Neural cell (in vitro differentiated cells): ENCODE measurements around the gene CGB7. TPM values are rescaled to one million over a fixed set of nuclear protein-coding genes. Genes with fewer than 3 reads are reported as not detected.

Experiments used
- H2AFZ ChIP-seq: fragments of 200-600, 300-800 bp; sonication (generic), shearing (Covaris generic); 2 replicates; pipeline ENCODE4 v1.6.0; 2014; ENCODE audit warnings: low read depth, mild to moderate bottlenecking, antibody characterized with exemption, low read length, moderate library complexity
- H3F3A ChIP-seq: fragments of 200-600 bp; shearing (Covaris generic); 2 replicates; pipeline ENCODE4 v1.6.1; 2016; ENCODE audit warnings: mild to moderate bottlenecking, moderate library complexity, mixed read lengths, antibody characterized with exemption, low read length; ENCODE audit not compliant: insufficient read depth, poor library complexity, severe bottlenecking
- H3K27ac ChIP-seq: fragments of 200-600, 300-800 bp; sonication (generic), shearing (Covaris generic); 2 replicates; pipeline ENCODE4 v1.5.1; 2014; ENCODE audit warnings: mild to moderate bottlenecking, low read length, moderate library complexity
- H3K27me3 ChIP-seq: fragments of 300-800, 200-600 bp; sonication (generic), shearing (Covaris generic); 2 replicates; pipeline ENCODE4 v1.6.0; 2014; ENCODE audit warnings: mild to moderate bottlenecking, low read depth, low read length, moderate library complexity; ENCODE audit not compliant: insufficient read depth
- H3K36me3 ChIP-seq: fragments of 300-800, 200-600 bp; sonication (generic), shearing (Covaris generic); 2 replicates; pipeline ENCODE4 v1.5.1; 2014; ENCODE audit warnings: mild to moderate bottlenecking, antibody characterized with exemption, low read length, moderate library complexity; ENCODE audit not compliant: insufficient read depth
- H3K4me2 ChIP-seq: fragments of 300-800, 200-600 bp; sonication (generic), shearing (Covaris generic); 2 replicates; pipeline ENCODE4 v1.6.0; 2014; ENCODE audit warnings: mild to moderate bottlenecking, low read length
- H3K4me3 ChIP-seq: fragments of 300-800, 200-600 bp; sonication (generic), shearing (Covaris generic); 2 replicates; pipeline ENCODE4 v1.5.1; 2014; ENCODE audit warnings: mild to moderate bottlenecking, low read length, moderate library complexity
- H3K79me2 ChIP-seq: fragments of 200-600 bp; shearing (Covaris generic); replicated peaks from 2 replicates; pipeline ENCODE4 v1.6.0; 2014; ENCODE audit warnings: mild to moderate bottlenecking, low read length, moderate library complexity; ENCODE audit not compliant: insufficient read depth
- H3K9ac ChIP-seq: fragments of 300-800, 200-600 bp; sonication (generic), shearing (Covaris generic); 2 replicates; pipeline ENCODE4 v1.6.1; 2016; ENCODE audit warnings: mild to moderate bottlenecking, low read length, mixed read lengths
- H3K9me2 ChIP-seq: fragments of 200-600 bp; shearing (Covaris generic); 2 replicates; pipeline ENCODE4 v1.6.1; 2016; ENCODE audit warnings: mild to moderate bottlenecking, low read length, mixed read lengths; ENCODE audit not compliant: insufficient read depth
- H3K9me3 ChIP-seq: fragments of 200-600, 300-800 bp; sonication (generic), shearing (Covaris generic); 2 replicates; pipeline ENCODE4 v1.6.1; 2016; ENCODE audit warnings: mild to moderate bottlenecking, mixed run types, low read length, moderate library complexity, mixed read lengths
- H4K20me1 ChIP-seq: fragments of 200-600 bp; shearing (Covaris generic); 2 replicates; pipeline ENCODE4 v1.6.1; 2016; ENCODE audit warnings: mild to moderate bottlenecking, mixed run types; ENCODE audit not compliant: insufficient read depth
- CTCF ChIP-seq: fragments of 450-650 bp; IDR thresholded peaks from 2 replicates; pipeline ENCODE4 v1.5.1; 2014; ENCODE audit warnings: antibody characterized with exemption, mild to moderate bottlenecking, moderate library complexity; ENCODE audit not compliant: poor library complexity, severe bottlenecking
- EP300 ChIP-seq: fragments of 450-650 bp; conservative IDR thresholded peaks from 2 replicates; pipeline ENCODE4 v1.6.1; 2014; ENCODE audit warnings: antibody characterized with exemption, mild to moderate bottlenecking, moderate library complexity; ENCODE audit not compliant: poor library complexity, severe bottlenecking
- EZH2 ChIP-seq: fragments of 200-600, 300-800 bp; shearing (Covaris generic), sonication (generic); IDR thresholded peaks from 2 replicates; pipeline ENCODE4 v1.6.1; 2014; ENCODE audit warnings: antibody characterized with exemption, low read length, borderline replicate concordance, mild to moderate bottlenecking; ENCODE audit not compliant: insufficient read depth, poor library complexity, severe bottlenecking
- MXI1 ChIP-seq: fragments of 450-650 bp; conservative IDR thresholded peaks from 2 replicates; pipeline ENCODE4 v1.6.1; 2014; ENCODE audit warnings: antibody characterized with exemption, mild to moderate bottlenecking; ENCODE audit not compliant: poor library complexity, severe bottlenecking
- RAD21 ChIP-seq: fragments of 450-650 bp; conservative IDR thresholded peaks from 2 replicates; pipeline ENCODE4 v1.6.1; 2014; ENCODE audit warnings: antibody characterized with exemption, mild to moderate bottlenecking, moderate library complexity
- REST ChIP-seq: IDR thresholded peaks from 2 replicates; pipeline ENCODE4 v1.6.1; 2012; ENCODE audit warnings: borderline replicate concordance
- SMC3 ChIP-seq: fragments of 450-650 bp; conservative IDR thresholded peaks from 2 replicates; pipeline ENCODE4 v1.6.1; 2014; ENCODE audit warnings: antibody characterized with exemption, mild to moderate bottlenecking, moderate library complexity; ENCODE audit not compliant: poor library complexity
- TAF1 ChIP-seq: IDR thresholded peaks from 2 replicates; pipeline ENCODE4 v1.6.1; 2012; ENCODE audit warnings: low read depth
- polyA plus RNA-seq: library from polyadenylated mRNA; depleted of rRNA; stranded (reverse); fragments of >200 nt; gene quantifications from 2 replicates; pipeline ENCODE4 v1.2.3, GENCODE V29; 2014

Gene CGB7
- polyA plus RNA-seq, 1 donor from 2014 or later: not detected

GRCh38 chr19:49102303-49102702, 44.8 kb upstream of the CGB7 start:
- Histone ChIP-seq H2AFZ (no peak overlapping the region), H3F3A (no peaks in the 10 kb centered on the region), H3K4me3 (no peak overlapping the region), H3K27ac (no peak overlapping the region), H4K20me1 (peaks cover 3% of the 10 kb centered on the region), H3K79me2 (no peaks in the 10 kb centered on the region), H3K9me3 (no peaks in the 10 kb centered on the region), H3K36me3 (no peaks in the 10 kb centered on the region), H3K4me2 (no peak overlapping the region), H3K27me3 (no peaks in the 10 kb centered on the region), H3K9me2 (no peaks in the 10 kb centered on the region), H3K9ac (no peak overlapping the region)
- TF ChIP-seq EZH2 (no peak), MXI1 (no peak)

- H3K4me2 ChIP-seq: no peak overlapping the region
- H3K4me3 ChIP-seq: no peak overlapping the region
- H3K36me3 ChIP-seq: no peaks in the 10 kb centered on the region
- no peaks in the 10 kb centered on the region for H4K20me1 ChIP-seq
- H3K79me2 ChIP-seq: no peaks in the 10 kb centered on the region
- H3K27ac ChIP-seq: no peak overlapping the region
- no peaks in the 10 kb centered on the region for H3K9me3 ChIP-seq
- no peak overlapping the region for H2AFZ ChIP-seq
- no peaks in the 10 kb centered on the region for H3K27me3 ChIP-seq
- H3K9ac ChIP-seq: no peak overlapping the region
- H3K9me2 ChIP-seq: no peaks in the 10 kb centered on the region
- no peak for TF ChIP-seq CTCF
- TF ChIP-seq SMC3: no peak
- no peaks in the 10 kb centered on the region for H3F3A ChIP-seq
Measured at GRCh38 chr19:49101160-49101559, 43.6 kb upstream of the CGB7 start.

GRCh38 chr19:49098795-49099194, 41.2 kb upstream of the CGB7 start:
- TF ChIP-seq EP300: no peak
- no peak for TF ChIP-seq SMC3
- Histone ChIP-seq H3K36me3 (no peaks in the 10 kb centered on the region), H3K27me3 (no peaks in the 10 kb centered on the region), H3K9me2 (no peaks in the 10 kb centered on the region), H3K9me3 (no peaks in the 10 kb centered on the region), H3K4me2 (no peak overlapping the region), H2AFZ (no peak overlapping the region), H3F3A (no peaks in the 10 kb centered on the region), H3K27ac (no peak overlapping the region), H3K4me3 (no peak overlapping the region), H3K9ac (no peak overlapping the region), H4K20me1 (peaks cover 4% of the 10 kb centered on the region), H3K79me2 (no peaks in the 10 kb centered on the region)

GRCh38 chr19:49097453-49098288, 40.1 kb upstream of the CGB7 start:
- Histone ChIP-seq H3F3A (no peaks in the 10 kb centered on the region), H3K36me3 (no peaks in the 10 kb centered on the region), H3K27ac (no peak overlapping the region), H3K79me2 (no peaks in the 10 kb centered on the region), H3K4me3 (no peak overlapping the region), H4K20me1 (peaks cover 4% of the 10 kb centered on the region), H2AFZ (no peak overlapping the region), H3K27me3 (no peaks in the 10 kb centered on the region), H3K4me2 (no peak overlapping the region), H3K9me3 (no peaks in the 10 kb centered on the region), H3K9ac (no peak overlapping the region), H3K9me2 (no peaks in the 10 kb centered on the region)
- TF ChIP-seq SMC3: peak; percentile 79
- TF ChIP-seq EZH2: no peak
- TF ChIP-seq RAD21: peak; percentile 86
- no peak for TF ChIP-seq REST
- TF ChIP-seq TAF1: no peak
- peak; percentile 96 for TF ChIP-seq CTCF
